ENCODE results near the gene SETDB1.

GRCh38 chr1:151013518-151013917 is 87.4 kb downstream of the SETDB1 start:
- TF ChIP-seq CTCF (IDR thresholded peaks at IDR 0.05) (no peak), POLR2A (IDR thresholded peaks at IDR 0.05) (no peak)

Measured in lower leg skin (tissue), 3 donors.